Hepatic stellate cell (primary cell): Measurements from ENCODE around the gene WDR82.

Source experiments
- DNase-seq: peaks from one replicate; pipeline ENCODE4 v3.0.0; 2011; ENCODE audit warnings: low spot score

Gene WDR82

DNA sequence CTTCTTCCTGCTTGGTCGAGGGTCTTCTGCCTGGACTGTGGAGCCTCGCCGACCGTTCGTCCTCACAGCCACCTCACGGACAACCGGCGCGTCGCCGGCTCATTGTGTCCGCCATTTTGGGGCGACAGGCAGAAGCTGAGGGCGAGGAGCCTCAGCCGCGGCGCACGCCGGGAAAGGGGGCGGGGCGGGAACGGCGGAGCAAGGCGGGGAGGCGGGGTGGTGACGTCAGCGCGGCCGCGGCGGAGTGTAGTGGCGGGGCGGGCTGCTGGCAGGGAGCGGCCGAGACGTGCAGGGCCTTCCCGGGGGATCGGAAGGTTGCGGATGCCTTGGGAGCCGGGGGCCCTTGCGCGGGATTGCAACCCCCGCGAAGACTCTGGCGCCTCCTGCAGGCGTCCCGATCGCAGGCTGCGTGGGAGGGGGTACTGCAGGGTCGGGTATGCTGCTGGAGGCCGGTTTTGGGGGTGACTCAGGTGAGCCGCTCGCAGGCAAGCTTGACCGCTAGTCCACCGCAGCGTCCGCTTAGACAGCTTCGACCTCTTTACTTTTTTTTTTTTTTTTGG lies at the start of gene WDR82:
TSS of gene WDR82 (minus strand) at position 140 of the 560 bp plus-strand sequence. CDS start 288 bp downstream, outside the sequence.
- peak; percentile 94 for DNase-seq

- no peak for DNase-seq
Observed at GRCh38 chr3:52327486-52328290, 49.2 kb upstream of the WDR82 start.

DNA sequence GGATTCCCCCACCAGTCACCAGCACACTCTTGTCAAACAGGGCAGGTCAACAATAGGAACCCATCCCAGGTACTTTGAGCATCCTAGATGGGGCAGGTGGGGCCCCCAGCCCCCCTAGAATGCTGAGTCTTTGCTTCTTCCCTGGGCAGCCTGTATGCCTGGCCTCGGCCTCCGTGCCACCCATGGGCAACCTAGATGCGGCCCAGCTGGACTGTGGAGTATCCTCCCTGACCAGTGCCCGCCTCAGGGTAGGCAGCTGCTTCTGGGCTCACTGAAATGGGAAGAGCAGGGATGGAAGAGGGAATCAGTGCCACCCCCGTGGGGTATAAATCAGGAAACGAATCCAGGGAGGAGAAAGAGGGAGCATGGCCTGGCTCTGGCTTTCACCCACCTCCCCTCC lies 48.5 kb upstream of the WDR82 start:
- no peak for DNase-seq

DNA sequence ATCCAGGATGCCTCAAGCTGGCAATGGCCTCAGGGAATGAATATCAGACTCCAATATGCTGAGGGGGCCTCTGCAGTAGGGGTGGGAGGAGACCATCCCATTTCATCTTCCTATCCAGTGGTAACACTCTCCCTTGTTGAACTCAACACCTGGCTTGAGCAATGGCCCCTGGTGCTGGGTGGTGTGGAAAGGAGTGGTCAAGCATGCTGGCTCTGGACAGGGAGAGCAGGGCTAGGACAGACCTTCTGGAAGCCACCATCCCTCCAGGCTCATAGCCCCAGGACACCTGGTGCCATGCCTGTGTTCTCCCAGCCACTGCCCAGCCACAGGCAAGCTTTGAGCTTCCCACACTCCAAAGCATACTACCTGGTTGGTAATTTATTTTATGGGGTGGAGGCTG lies 47.2 kb upstream of the WDR82 start:
- DNase-seq: no peak

GRCh38 chr3:52324676-52325075 lies 46.2 kb upstream of the WDR82 start:
- DNase-seq: no peak

DNA sequence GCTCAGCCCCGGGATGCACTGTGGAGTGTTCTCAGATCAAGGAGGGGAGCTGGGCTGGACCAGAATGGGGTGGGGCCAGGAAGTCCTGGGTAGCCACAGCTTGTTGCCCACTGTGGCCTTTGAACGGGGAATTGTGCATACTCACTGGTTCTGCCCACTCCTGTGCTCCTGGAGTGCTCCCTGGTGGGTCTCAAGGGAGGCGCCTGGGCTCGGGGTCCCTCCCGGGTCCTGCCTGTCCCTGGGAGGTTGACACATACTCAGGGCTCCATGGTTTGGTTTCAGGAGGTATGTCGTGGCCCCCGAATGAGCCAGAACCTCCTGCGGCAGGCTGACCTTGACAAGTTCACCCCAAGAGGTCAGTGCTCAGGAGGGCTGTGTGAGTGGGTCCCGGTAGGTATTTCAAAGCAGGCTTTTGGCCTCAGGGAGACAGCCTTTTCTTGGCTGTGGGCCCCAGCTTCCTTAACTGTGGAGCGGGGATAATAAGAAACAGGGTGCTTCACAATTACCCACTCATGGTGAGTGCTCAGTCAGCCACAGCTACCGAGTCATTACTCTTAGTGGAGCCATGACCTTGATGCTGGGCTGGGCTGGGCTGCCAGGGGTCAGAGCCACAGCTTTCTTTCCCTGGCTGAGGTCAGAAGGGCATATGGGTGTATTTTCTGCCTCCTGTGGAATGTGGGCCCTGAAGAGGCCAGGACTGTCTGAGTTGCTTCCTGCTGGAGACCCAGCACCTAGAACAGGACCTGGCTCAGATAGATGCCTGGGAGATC lies 45.3 kb upstream of the WDR82 start:
- DNase-seq: no peak

- DNase-seq: no peak
Observed at GRCh38 chr3:52322466-52322865, 44.0 kb upstream of the WDR82 start.

GRCh38 chr3:52321481-52321880 lies 43.0 kb upstream of the WDR82 start:
- DNase-seq: no peak

DNA sequence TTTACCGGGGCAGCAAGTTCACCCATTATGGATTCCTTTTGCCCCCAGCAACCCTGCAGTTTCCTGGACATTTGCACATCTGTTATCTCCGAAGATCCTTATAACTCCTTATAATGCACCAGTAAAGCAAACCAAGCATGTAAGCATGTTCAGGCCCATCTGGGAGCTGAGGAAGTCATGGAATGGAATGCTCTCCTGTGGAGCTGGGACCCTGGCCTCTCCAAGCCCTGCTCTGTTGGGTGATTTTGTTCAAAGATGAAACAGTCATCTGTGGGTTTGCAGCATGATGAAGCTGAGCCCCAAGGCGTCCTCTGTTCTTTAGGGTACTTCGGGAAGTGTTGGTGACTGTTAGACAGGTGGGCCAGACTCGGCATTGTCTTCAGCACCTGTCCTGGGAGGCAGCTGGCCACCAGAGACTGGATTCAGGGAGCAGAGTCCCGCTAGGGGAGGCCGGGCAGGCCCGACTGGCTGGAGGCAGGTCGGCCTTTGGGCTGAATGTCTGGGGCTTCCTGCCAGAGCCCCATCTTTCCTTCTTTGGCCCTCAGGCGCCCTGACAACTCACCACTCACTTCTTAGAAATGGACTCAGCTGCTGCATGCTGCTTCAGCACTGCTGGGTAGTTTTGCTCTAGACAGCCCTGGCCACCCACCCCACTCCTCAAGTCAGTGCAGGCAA lies 41.6 kb upstream of the WDR82 start:
- no peak for DNase-seq

DNA sequence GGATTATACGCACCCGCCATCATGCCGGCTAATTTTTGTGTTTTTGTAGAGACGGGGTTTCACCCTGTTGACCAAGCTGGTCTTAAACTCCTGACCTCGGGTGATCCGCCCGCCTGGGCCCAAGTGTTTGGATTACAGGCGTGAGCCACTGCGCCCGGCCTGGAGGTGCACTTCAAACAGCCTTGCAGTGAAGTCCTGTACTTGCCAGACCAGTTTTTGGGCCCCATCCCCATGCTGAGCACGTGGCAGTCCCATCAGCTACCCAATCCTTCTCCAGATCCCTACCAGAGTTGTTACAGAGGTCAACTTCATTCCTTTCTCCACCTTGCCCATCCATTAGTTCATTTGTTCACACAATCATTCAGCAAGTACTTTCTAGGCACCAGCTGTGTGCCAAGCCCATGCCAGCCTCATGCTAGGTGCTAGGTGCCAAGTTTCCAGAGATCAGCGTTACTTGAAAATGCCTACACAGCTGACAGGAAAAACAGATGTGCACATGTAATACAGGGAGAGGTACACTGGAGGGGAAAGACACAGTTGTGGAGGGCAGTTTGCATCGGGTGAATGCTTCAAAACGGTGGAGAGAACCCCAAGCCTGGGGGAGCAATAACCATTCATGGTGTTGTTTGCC lies 39.9 kb upstream of the WDR82 start:
- no peak for DNase-seq

GRCh38 chr3:52317208-52318000 lies 39.0 kb upstream of the WDR82 start:
- DNase-seq: no peak

DNA sequence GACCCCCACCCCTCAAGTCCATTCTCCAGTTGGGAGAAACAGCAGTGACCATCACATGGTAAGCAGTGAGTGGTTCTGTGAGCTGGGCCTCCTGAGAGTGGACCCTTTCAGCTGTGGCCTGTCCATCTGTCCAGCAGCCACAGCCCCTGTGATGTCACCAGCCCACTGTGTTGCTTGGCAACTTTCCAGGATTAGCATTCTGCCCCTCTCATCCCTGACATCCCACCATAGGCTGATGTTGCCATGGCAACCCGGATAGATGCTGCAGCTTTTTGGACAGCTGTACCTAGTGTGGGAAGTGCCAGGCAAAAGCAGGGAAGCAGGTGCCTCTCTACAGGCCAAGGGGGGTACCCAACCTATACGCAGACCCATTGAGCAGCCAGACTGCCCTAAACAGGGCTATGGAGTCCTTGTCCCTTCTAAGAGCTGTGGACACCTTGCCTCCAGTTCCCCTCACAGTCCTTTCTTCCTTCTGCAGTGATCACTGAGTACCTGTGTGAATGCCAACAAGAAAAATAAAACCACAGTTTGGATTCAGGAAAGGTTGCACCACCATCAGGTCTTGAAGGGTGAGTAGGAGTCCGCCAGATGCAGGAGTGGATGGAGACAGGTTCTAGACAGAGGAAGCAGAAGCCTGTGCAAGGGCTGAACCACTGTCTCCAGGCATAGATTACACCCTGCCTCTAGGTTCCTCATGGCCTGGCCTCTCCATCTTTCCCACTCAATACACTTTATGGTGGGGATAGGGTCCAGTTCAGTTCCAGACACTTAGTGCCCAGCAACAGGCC lies 37.7 kb upstream of the WDR82 start, which contains the start of gene DNAH1:
TSS of gene DNAH1 (plus strand) at position 343 of the 788 bp plus-strand sequence. CDS start 6,124 bp downstream, outside the sequence.
- DNase-seq: no peak

GRCh38 chr3:52315006-52315405 lies 36.6 kb upstream of the WDR82 start:
- DNase-seq: no peak

DNA sequence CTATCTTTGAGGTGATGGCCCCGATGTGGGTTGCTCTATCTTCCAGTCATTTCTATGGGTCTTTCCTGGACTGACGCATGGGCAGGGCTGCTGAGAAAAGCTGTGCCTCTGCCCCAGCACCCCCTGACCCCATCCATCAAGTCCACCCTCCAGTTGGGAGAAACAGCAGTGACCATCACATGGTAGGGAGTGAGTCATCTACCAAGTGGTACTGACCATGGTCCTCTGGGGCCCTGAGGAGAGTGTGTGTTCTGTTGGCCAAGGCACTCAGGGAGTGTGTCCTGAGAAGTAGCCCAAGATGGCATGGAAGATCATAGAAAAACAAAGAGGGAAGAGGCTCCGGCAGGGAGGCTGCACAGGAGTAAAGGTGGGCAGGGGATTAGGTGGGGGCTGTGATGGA lies 36.0 kb upstream of the WDR82 start:
- DNase-seq: no peak

DNA sequence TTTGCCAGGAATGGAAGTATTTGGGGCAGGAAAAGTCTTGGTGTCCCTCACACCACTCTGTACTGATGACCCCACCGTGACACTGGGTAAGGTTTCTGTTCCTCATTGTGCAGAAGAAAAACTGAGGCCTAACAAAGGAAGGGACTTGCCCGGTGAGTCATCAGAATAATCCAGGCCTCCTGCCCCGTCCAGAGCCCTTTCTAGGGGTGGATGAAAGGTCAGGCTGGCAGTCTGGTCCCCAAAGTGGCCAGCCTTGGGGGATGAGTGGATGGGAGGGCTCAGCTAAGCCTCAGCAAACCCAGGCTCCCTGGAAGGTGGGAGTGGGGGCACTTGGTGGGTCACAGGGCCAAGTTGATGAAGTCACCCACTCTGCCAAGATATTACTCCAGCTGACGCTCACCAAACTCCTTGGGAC lies 35.3 kb upstream of the WDR82 start:
- peak; percentile 38 for DNase-seq

DNA sequence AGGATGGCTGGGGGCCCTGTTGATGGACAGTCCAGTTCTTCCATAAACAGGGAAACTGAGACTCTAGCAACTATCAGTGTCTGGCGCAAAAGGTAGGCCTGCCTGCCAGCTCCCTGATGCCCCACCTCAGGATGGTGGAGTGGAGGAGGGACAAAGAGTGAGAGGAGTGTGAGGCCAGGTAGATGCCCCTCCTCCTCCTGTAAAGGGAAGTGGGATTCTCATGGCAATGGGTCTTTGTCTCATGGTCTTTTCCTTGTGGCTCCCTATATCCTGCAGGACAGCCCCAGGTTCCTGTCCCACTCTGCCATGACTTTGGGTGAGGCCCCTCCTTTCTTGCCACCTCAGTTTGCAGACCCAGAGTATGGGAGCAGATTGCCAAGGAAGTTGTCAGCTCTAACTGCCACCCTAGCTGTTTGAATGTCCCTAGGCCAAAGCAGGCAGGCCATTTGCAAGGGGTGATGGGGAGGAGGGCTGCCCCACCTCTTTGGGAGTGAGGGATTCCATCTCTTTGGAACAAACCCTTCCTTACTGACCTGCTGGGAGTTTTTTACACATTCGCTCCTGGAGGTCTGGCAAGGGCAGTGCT lies 34.8 kb upstream of the WDR82 start:
- DNase-seq: no peak

DNA sequence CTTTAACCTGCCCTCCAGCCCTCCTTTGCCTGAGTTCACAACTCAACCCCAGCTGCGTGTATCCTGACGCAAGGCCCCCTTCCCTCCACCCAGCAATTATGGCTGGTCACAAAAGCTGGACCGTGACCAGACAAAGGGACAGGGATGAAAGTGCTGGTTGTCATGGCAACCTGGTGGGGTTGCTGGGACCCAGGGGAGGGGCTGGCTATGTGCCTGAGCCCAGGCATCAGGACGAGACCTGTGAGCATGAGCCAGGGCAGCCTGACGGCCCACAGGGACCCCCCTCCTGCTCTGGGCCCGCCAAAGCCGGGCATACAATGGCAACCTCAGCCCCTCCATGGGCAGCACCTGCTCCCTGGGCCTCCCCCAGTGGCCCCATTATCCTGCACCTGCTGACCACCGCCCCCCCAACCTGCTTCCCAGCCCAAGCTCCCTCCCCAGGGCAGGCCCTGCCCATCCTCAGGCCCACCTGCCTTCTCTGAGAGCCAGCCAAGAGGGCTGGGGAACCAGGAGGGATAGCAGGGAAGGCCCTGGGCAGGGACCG lies 33.2 kb upstream of the WDR82 start:
- no peak for DNase-seq

GRCh38 chr3:52310861-52311575 lies 32.6 kb upstream of the WDR82 start:
- no peak for DNase-seq

DNA sequence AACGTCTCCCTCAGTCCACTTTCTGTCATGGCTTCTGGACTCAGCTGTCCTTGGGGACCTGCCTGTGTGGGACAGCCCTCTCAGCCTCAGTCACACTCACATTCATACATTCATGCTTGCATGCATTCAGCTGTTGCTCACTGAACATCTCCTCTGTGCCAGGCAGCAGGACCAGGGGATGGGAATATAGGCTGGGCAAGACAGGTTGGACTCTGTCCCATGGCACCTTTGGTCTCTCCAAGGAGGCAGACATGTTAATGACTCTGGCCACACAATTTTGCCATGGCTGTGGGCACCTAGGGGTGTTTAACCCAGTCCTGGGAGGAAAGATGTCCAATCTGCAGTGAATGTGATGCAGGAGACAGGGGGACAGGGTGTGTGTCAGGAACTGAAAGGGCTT lies 29.9 kb upstream of the WDR82 start:
- DNase-seq: no peak
